Suppressor macrophage treated with lipopolysaccharide for 1 hour (primary cell): ENCODE data around the gene KLHDC2.
"Not testable (repeated sequence)": the region's sequence is repeated elsewhere in the genome, so short reads cannot be mapped to it uniquely, and the experiment has no call there.

ENCODE experiments used
- DNase-seq, 3 donors: peaks; one replicate each; pipeline ENCODE4 v3.0.0-alpha.2; 2020 to 2022

Gene KLHDC2

DNA sequence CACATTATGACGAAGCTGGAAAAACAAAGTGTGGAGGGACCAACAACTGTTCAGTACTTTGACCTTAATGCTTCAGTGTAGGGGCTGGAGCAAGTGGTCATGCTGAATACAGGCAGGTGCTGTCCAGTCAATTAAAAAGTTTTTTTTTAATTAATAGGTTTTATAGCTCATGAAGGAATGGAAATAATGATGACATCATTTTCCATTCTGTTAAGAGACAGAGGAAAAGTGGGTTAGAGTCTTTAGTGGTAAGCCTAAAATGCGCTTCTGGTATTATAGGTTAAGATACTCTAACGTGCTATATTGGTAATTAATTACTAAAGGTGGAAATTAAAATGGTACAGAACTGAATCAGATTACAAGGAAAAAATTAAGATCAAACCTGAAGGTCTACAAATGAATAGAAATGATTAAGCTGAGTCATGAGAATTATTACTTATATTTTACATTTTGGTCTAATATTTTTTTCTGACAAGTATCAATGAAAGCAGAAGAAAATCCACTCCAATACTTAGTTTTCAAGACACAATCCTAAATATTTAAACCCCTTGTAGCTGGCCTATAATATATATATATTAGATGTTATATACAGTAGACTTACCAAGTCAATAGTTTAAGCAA lies 15.6 kb downstream of the KLHDC2 start:
- no peak for DNase-seq

DNA sequence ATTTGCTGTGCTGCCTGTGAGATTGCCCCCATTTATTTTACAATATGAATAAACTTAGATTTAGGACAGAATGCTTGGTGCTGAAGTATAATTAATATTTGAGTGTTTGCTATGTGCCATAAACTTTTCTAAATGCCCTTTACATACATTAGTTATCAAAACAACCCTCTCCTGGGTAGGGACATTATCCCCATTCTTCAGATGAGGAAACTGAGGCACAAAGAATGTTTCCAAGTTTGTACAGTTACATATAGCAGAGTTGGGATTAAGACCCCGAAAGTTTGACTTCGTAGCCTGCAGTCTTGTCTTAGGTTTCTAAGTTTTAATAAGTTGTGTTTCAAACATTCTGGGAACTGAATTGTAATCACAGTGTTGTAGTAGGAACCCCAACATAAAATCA lies 18.4 kb downstream of the KLHDC2 start:
- no peak for DNase-seq

DNA sequence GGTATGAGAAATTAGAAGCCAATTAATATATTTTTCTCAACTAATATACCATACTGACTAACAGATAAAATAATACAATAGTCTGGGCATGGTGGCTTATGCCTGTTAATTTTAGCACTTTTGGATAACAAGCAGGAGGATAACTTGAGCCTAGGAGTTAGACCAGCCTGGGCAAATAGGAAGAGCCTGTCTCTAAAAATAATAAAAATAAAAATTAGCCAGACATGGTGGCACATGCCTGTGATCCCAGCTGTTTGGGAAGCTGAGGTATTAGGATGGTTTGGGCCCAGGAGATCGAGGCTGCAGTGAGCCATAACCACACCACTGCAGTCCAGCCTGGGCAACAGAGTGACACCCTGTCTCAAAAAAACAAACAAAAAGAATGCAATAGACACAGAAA lies 24.7 kb downstream of the KLHDC2 start:
- no peak for DNase-seq

DNA sequence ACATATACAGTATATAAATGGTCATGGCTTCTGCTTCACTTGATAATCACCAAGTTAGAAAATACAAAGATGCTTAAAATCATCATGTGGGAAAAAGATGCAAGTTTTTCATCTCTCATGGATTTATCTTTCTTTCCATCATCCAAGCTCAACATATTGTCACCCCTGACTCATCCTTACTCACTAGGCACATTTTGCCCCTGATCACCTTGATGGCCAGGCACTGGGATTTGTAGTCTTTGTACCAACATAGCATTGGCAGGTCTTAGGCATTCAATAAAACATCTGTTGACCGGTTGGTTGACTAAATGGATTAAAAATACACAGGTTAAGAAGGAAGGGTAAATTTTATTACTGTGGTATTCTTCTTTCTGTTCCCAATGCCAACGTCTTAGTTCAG lies 28.1 kb downstream of the KLHDC2 start:
- DNase-seq: no peak

DNA sequence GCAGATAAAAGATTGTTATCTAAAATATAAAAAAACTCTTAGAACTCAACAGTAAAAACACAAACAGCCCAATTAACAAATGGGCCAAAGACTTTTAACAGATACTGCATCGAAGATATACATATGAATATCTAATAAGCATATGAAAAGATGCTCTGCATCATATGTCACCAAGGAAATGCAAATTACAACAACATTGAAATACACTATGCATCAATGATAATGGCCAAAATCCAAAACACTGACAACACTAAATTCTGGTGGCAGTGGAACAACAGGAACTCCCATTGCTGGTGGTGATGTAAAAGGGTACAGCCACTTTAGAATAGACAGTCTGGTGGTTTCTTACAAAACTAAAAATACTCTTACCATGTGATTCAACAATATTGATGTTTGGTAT lies 40.8 kb downstream of the KLHDC2 start:
- no peak for DNase-seq

DNA sequence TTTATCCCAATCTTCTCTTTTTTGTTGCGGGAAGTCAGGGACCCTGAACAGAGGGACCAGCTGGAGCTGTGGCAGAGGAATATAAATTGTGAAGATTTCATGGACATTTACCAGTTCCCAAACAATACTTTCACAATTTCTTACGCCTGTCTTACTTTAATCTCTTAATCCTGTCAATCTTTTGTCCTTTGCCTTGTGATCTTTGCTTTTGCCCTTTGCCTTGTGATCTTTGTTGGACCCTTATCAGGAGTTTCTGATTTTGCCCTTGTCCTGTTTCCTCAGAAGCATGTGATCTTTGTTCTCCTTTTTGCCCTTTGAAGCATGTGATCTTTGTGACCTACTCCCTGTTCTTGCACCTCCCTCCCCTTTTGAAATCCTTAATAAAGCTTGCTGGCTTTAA lies 48.2 kb downstream of the KLHDC2 start:
- DNase-seq: not testable (repeated sequence)

DNA sequence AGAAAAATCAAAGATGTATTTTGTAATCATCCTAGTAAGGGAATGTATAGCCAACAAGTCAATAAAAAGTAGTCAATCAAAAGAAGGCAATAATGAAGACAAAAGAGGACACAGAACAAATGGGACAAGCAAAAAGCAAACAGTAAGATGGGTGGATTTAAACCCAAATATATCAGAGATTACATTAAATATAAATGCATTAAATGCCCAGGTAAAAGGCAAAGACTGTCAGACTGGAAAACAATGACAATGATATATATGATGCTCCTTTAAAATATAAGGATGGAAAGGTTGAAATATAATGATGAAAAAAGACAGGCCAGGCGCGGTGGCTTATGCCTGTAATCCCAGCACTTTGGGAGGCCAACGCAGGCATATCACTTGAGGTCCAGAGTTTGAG lies 48.9 kb downstream of the KLHDC2 start:
- no peak for DNase-seq

DNA sequence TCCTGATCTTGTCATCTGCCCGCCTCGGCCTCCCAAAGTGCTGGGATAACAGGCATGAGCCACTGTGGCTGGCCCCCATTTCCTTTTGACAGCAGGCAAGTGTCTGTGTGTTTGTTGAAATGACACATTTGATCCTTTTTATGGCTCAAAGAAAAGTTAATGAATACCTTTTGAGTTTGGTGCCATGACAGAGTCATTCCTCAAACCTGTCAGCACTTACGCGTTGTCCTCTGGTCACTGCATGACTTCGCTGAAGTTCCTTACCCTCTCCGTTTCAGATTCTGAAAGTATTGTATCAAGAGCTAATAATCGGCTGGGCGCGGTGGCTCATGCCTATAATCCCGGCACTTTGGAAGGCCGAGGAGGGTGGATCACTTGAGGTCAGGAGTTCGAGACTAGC lies 52.2 kb downstream of the KLHDC2 start:
- no peak for DNase-seq

DNA sequence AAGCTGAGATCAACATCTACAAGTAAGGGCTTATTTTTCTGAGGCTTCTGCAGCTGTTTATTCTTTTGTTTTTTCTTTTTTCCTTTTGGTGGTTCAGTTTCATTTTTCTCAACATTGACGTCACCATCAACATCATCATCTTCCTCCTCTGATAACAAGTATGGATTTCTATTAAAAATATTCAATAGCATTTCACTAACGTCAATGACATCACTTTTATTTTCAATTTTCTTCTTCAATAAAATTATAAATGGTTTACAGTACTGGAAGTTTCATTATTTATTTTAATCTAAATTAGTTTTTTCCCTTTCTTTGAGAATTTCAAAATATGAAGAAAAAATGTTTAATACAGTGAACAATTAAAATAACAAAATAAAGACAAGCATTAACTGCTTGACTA lies 60.7 kb downstream of the KLHDC2 start:
- no peak for DNase-seq
